ENCODE data around the gene CWF19L2. TPM values are rescaled to one million over a fixed set of nuclear protein-coding genes. Genes with fewer than 3 reads are reported as not detected.

Gene CWF19L2
- total RNA-seq, 4 donors from 2014 or later: 7.6 to 20.0 (median 11.1) TPM

GRCh38 chr11:107442715-107443215, 14.9 kb downstream of the CWF19L2 start:
- no peak for DNase-seq
- H3K27me3 ChIP-seq: no peaks in the 10 kb centered on the region
- WGBS, 2 donors: 87 to 100% methylated on average over 1 of the region's 1 CpG
- no peak overlapping the region for H3K4me3 ChIP-seq
- peaks cover 6 to 92% (median 20%) of the 10 kb centered on the region in 3 donors for H3K36me3 ChIP-seq
- TF ChIP-seq CTCF (IDR thresholded peaks at IDR 0.05) (no peak), POLR2A (IDR thresholded peaks at IDR 0.05) (no peak)
- intact Hi-C loops (cut with DNase I): no loop called here
- no peak overlapping the region for H3K27ac ChIP-seq
- no peaks in the 10 kb centered on the region for H3K9me3 ChIP-seq
- no peaks in the 10 kb centered on the region for H3K4me1 ChIP-seq

- TF ChIP-seq CTCF (IDR thresholded peaks at IDR 0.05) (no peak), POLR2A (IDR thresholded peaks at IDR 0.05) (no peak)
- intact Hi-C loops (cut with DNase I): no loop called here
- WGBS, 2 donors: 83 to 84% methylated on average over 6 of the region's 6 CpGs
- H3K4me1 ChIP-seq: no peaks in the 10 kb centered on the region
- no peak overlapping the region for H3K4me3 ChIP-seq
- H3K27me3 ChIP-seq: no peaks in the 10 kb centered on the region
- H3K36me3 ChIP-seq: peaks cover 6 to 86% (median 20%) of the 10 kb centered on the region in 3 donors
- no peak overlapping the region for H3K27ac ChIP-seq
- H3K9me3 ChIP-seq: no peaks in the 10 kb centered on the region
- DNase-seq: no peak
Observed at GRCh38 chr11:107439586-107440167, 17.9 kb downstream of the CWF19L2 start.

GRCh38 chr11:107438148-107438547, 19.5 kb downstream of the CWF19L2 start:
- Histone ChIP-seq H3K27ac (no peak overlapping the region), H3K4me1 (no peaks in the 10 kb centered on the region), H3K4me3 (no peak overlapping the region), H3K9me3 (no peaks in the 10 kb centered on the region), H3K36me3 (peaks cover 6 to 74% (median 20%) of the 10 kb centered on the region in 3 donors), H3K27me3 (no peaks in the 10 kb centered on the region)
- TF ChIP-seq CTCF (IDR thresholded peaks at IDR 0.05): no peak
- no peak for TF ChIP-seq POLR2A (IDR thresholded peaks at IDR 0.05)
- WGBS, 2 donors: 94 to 100% methylated on average over 1 of the region's 1 CpG
- DNase-seq: no peak
- intact Hi-C loops (cut with DNase I): no loop called here

DNA sequence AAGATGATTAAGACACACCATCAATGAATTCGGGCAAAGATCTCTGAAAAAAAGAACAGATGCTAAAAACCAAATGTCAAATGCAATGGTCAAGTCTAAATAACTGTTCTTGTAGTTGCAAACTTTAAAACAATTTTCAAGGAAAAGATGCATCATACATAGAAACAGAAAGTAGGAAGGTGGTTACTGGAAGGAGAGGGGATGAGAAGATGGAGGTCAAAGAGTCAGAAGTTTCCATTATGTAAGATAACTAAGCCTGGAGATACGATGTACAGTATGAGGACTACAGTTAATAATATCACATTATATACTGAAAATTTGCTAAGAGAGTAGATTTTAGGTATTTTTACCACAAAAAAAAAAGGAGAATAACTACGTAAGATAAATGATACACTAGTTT, 27.1 kb downstream of the CWF19L2 start:
- H3K36me3 ChIP-seq: peaks cover 0 to 41% (median 0%) of the 10 kb centered on the region in 3 donors
- intact Hi-C loops (cut with DNase I): no loop called here
- TF ChIP-seq POLR2A (IDR thresholded peaks at IDR 0.05) (no peak), CTCF (IDR thresholded peaks at IDR 0.05) (no peak)
- no peak for DNase-seq
- WGBS, 2 donors: 87 to 92% methylated on average over 3 of the region's 3 CpGs
- H3K9me3 ChIP-seq: no peaks in the 10 kb centered on the region
- H3K27ac ChIP-seq: no peak overlapping the region
- H3K4me3 ChIP-seq: no peak overlapping the region
- H3K4me1 ChIP-seq: no peaks in the 10 kb centered on the region
- H3K27me3 ChIP-seq: no peaks in the 10 kb centered on the region

- intact Hi-C loops (cut with DNase I): no loop called here
- Histone ChIP-seq H3K27ac (no peak overlapping the region), H3K27me3 (no peaks in the 10 kb centered on the region), H3K36me3 (peaks cover 0 to 32% (median 0%) of the 10 kb centered on the region in 3 donors), H3K4me1 (no peaks in the 10 kb centered on the region), H3K9me3 (no peaks in the 10 kb centered on the region), H3K4me3 (no peak overlapping the region)
- TF ChIP-seq CTCF (IDR thresholded peaks at IDR 0.05) (no peak), POLR2A (IDR thresholded peaks at IDR 0.05) (no peak)
- 65 to 75% methylated on average over 2 of the region's 2 CpGs for WGBS, 2 donors
- DNase-seq: no peak
Observed at GRCh38 chr11:107427569-107428180, 29.9 kb downstream of the CWF19L2 start.
